GM21528 (cell line): ENCODE data around the gene HAO2.
"Not testable (repeated sequence)": the region's sequence is repeated elsewhere in the genome, so short reads cannot be mapped to it uniquely, and the experiment has no call there.

ENCODE experiments used
- ATAC-seq: cut with Tn5 transposase; IDR thresholded peaks from one replicate; pipeline ENCODE4 v1.9.1; 2021; ENCODE audit warnings: mild to moderate bottlenecking, moderate library complexity; ENCODE audit not compliant: unreplicated experiment, low FRiP score

Gene HAO2

GRCh38 chr1:119368554-119368953 is at the start of gene HAO2:
Gene HAO2, plus strand, starts transcription at chr1:119368785. Its CDS starts 12,301 bp downstream, at chr1:119381086.
- no peak for ATAC-seq

- no peak for ATAC-seq
Observed at GRCh38 chr1:119320100-119320499, 48.5 kb upstream of the HAO2 start.

- ATAC-seq, result no peak
Observed at GRCh38 chr1:119321666-119322419, 46.7 kb upstream of the HAO2 start.

DNA sequence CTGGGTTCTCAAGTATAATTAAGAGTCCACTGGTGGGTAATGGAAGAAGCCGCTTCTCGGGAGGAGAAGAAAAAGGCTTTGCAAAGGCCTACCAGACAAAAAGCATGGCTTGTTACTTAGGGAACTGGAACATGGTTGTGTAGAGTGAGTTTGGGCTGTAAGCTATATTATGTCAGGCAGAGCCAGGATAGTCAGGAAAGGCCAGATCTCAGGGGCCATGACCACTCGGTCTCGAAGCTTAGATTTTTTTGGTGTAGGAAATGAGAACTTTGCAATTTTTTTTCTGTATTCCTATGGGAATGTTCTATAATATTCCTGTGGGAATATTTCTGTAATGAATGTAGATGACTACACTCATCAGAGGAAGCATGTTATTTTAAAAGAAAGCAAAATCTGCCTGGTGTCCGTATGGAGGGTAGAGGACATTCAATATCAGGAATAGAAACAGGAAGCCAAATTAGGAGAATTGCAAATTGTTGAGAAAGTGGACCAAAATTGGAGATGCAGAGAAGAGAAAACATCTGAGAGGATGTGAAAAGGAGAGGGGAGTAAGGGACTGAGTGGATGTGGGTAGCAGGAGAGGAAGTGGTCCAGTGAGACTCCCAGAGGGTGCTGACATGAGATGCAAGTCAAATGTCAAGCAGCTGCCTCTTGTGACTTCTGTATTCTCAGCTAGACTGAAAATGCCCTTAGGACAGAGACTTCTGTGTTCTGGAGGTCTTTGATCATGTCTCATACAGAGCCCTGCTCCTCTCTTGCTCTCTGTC is 45.2 kb upstream of the HAO2 start:
- peak; percentile 84 for ATAC-seq

GRCh38 chr1:119324198-119324597 is 44.4 kb upstream of the HAO2 start:
- no peak for ATAC-seq

DNA sequence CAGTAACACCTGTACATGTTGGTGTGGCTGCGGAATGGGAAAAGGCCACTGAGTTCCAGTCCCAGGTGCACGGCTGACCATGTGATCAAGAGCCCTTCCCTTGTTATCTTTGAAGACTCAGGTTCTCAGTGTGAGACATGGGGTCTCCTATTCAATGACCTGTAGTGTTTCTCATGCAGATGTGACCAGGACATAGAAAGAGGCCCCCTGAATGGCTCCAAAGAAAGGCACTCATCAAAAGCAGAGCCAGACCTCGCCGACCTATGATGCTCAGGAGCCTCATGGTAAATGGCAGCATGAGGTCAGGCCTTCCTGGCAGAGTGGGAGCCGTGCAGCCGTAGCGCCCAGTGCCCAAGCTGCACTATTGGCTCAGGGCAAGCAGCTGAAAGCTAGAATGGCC is 42.3 kb upstream of the HAO2 start:
- ATAC-seq, result no peak

GRCh38 chr1:119327094-119327449 is 41.5 kb upstream of the HAO2 start:
- no peak for ATAC-seq

- no peak for ATAC-seq
Observed at GRCh38 chr1:119327450-119328155, 41.0 kb upstream of the HAO2 start.

- ATAC-seq, result no peak
Observed at GRCh38 chr1:119329541-119330461, 38.8 kb upstream of the HAO2 start.

GRCh38 chr1:119330466-119331189 is 38.0 kb upstream of the HAO2 start:
- no peak for ATAC-seq

GRCh38 chr1:119331190-119331515 is 37.4 kb upstream of the HAO2 start:
- no peak for ATAC-seq

- ATAC-seq, result no peak
Observed at GRCh38 chr1:119331915-119332314, 36.7 kb upstream of the HAO2 start.

DNA sequence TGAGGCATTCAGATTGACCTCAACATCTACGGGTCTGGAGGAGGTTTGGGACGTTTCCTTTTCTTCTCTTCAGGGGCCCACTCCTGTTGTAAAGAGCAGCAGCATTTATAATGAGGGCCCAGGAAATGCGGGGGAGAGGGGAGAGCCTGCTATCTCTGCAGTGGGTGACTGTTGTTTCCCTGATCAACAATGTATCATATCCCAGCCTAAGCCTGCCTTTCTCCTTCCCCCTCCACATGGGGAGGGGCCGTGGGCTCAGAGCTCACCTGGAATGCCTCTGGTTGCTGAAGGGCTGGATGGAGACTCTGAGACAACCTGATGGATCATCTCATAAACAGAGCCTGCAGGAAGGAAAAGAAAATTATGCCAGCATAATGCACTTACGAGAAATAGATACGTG is 36.0 kb upstream of the HAO2 start:
- ATAC-seq, result no peak

DNA sequence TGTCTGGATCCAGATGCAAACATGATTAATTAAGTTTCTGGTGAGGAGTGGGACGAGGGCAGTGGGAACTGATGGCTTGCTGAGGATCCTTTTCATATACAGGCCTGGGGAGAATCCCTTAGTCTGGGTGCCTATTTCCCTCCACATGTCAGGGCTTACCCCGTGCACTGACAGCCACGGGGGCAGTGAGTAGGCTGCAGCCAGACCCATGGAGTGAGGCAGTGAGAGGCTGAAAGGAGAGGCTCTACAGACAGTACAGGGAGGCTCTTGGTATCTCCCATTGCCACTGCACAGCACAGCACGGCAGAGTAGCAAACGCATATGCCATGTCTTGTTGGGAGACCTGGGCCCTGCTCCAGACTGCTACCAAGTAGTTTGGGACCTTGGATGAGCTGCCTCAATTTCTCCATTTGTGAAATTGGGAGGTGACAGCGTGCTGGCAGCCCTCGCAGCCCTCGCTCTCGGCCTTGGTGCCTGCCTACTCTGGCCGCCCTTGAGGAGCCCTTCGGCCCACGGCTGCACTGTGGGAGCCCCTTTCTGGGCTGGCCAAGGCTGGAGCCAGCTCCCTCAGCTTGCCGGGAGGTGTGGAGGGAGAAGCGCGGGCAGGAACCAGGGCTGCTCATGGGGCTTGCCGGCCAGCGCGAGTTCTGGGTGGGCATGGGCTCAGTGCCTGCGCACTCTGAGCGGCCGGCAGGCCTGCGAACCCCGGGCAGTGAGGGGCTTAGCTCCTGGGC is 35.3 kb upstream of the HAO2 start:
- ATAC-seq, result no peak

- ATAC-seq, result not testable (repeated sequence)
Observed at GRCh38 chr1:119333897-119334250, 34.7 kb upstream of the HAO2 start.

GRCh38 chr1:119336848-119337247 is 31.7 kb upstream of the HAO2 start:
- no peak for ATAC-seq

DNA sequence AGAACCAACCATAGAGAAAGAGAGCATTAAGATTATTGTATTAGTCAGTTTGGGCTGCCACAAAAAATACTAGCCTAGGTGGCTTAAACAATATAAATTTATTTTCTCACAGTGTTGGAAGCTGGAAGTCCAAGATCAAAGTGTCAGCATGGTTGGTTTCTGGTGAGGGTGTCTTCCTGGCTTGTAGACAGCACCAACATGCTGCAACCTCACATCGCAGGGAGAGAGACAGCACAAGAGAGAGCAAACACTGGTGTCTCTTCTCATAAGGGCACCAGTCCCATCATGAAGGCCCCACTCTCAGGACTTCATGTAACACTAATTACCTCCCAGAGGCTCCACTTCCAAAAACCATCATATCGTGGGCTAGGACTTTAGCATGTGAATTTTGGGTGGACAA is 30.6 kb upstream of the HAO2 start:
- ATAC-seq, result no peak

DNA sequence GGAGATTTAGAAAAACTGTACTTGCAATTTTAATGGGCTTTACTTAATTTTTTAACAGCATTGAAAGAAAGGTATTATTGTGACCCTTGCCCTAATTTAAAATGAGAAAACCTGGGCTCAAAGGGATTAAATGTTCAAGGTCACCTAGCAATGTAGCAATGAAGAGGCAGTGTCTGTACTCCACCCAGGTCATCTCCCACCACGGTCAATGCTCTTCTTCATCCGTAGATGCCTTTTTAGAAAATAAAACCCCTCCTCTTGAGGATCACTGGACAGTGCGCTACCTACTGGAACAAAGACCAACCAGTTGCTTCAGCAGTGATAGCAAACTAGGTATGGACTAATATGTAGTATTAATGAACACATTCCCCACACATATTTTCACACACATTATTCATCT is 29.8 kb upstream of the HAO2 start:
- ATAC-seq, result no peak

GRCh38 chr1:119340861-119341261 is 27.7 kb upstream of the HAO2 start:
- ATAC-seq, result no peak
